GM21381 (cell line): ENCODE results near the gene LRRC23.

Source experiments
- ATAC-seq: cut with Tn5 transposase; IDR thresholded peaks from one replicate; pipeline ENCODE4 v1.9.1; 2021; ENCODE audit warnings: mild to moderate bottlenecking, moderate library complexity; ENCODE audit not compliant: unreplicated experiment

LRRC23 gene

GRCh38 chr12:6942331-6942665 lies 37.7 kb downstream of the LRRC23 start:
- ATAC-seq, result no peak

GRCh38 chr12:6943389-6943721 lies 38.7 kb downstream of the LRRC23 start:
- ATAC-seq, result peak; percentile 26

GRCh38 chr12:6943722-6944380 lies 39.2 kb downstream of the LRRC23 start, which contains the start of the genes C12orf57 and RNU7-1:
Gene C12orf57, plus strand, starts transcription at chr12:6944022. Its CDS starts 100 bp downstream, at chr12:6944122.
Gene RNU7-1, plus strand, starts transcription at chr12:6943816.
- peak; percentile 27 for ATAC-seq

- peak; percentile 32 for ATAC-seq
Observed at GRCh38 chr12:6944381-6945186, 40.0 kb downstream of the LRRC23 start.

- no peak for ATAC-seq
Observed at GRCh38 chr12:6945613-6946012, 41.0 kb downstream of the LRRC23 start.

GRCh38 chr12:6946033-6946919 lies 41.7 kb downstream of the LRRC23 start:
- peak; percentile 25 for ATAC-seq

- ATAC-seq, result no peak
Observed at GRCh38 chr12:6946920-6947374, 42.3 kb downstream of the LRRC23 start.

- ATAC-seq, result no peak
Observed at GRCh38 chr12:6947615-6948014, 43.0 kb downstream of the LRRC23 start.

GRCh38 chr12:6948873-6949594 lies 44.4 kb downstream of the LRRC23 start:
- no peak for ATAC-seq

- ATAC-seq, result no peak
Observed at GRCh38 chr12:6950401-6950801, 45.8 kb downstream of the LRRC23 start.

- ATAC-seq, result no peak
Observed at GRCh38 chr12:6950811-6951540, 46.4 kb downstream of the LRRC23 start, which contains the start of gene PTPN6. Gene PTPN6, plus strand, starts transcription at chr12:6951356. Its CDS starts 157 bp downstream, at chr12:6951513.

GRCh38 chr12:6951551-6952120 lies 47.0 kb downstream of the LRRC23 start:
- ATAC-seq, result no peak

GRCh38 chr12:6952121-6952862 lies 47.7 kb downstream of the LRRC23 start:
- ATAC-seq, result no peak

GRCh38 chr12:6952863-6953441 lies 48.3 kb downstream of the LRRC23 start:
- ATAC-seq, result no peak

GRCh38 chr12:6953442-6954315 lies 49.1 kb downstream of the LRRC23 start:
- ATAC-seq, result peak; percentile 37

- no peak for ATAC-seq
Observed at GRCh38 chr12:6954316-6955107, 49.9 kb downstream of the LRRC23 start.
